SK-N-SH treated with all-trans-retinoic acid at 6 μM for 48 hours (cell line): Measurements from ENCODE around the gene CCDC177.

Source experiments
- ATAC-seq: fragments of 200-7000 bp; cut with Tn5 transposase; 3 replicates; pipeline ENCODE4 v1.9.1; 2020; ENCODE audit warnings: mild to moderate bottlenecking, moderate library complexity
- ARNTL ChIP-seq: fragments of 450-650 bp; formaldehyde crosslinking; IDR thresholded peaks from 2 replicates; pipeline ENCODE4 v1.5.0; 2020; ENCODE audit warnings: low read depth, mild to moderate bottlenecking, moderate library complexity, borderline replicate concordance
- CSDC2 ChIP-seq: fragments of 250-450 bp; sonication (Bioruptor Pico); IDR thresholded peaks from 2 replicates; pipeline ENCODE4 v1.5.0; 2020; ENCODE audit warnings: mild to moderate bottlenecking, moderate library complexity
- ESRRG ChIP-seq: fragments of 250-450 bp; sonication (Bioruptor Pico); IDR thresholded peaks from 2 replicates; pipeline ENCODE4 v1.6.1; 2021; ENCODE audit warnings: mild to moderate bottlenecking
- GLIS3 ChIP-seq: fragments of 250-450 bp; sonication (Bioruptor Pico); IDR thresholded peaks from 2 replicates; pipeline ENCODE4 v1.5.0; 2020; ENCODE audit warnings: mild to moderate bottlenecking, moderate library complexity
- ISL1 ChIP-seq: fragments of 250-450 bp; sonication (Bioruptor Pico); IDR thresholded peaks from 2 replicates; pipeline ENCODE4 v2.1.2; 2022; ENCODE audit warnings: mild to moderate bottlenecking, moderate library complexity
- OSR1 ChIP-seq: fragments of 250-450 bp; sonication (Bioruptor Pico); IDR thresholded peaks from 2 replicates; pipeline ENCODE4 v1.8.0; 2022; ENCODE audit warnings: moderate library complexity, mild to moderate bottlenecking, inconsistent platforms
- PPARA ChIP-seq: fragments of 250-450 bp; sonication (Bioruptor Pico); IDR thresholded peaks from 2 replicates; pipeline ENCODE4 v1.5.0; 2020; ENCODE audit warnings: mild to moderate bottlenecking, borderline replicate concordance
- RARB ChIP-seq: fragments of 250-450 bp; sonication (Bioruptor Pico); IDR thresholded peaks from 2 replicates; pipeline ENCODE4 v1.8.0; 2021; ENCODE audit warnings: mild to moderate bottlenecking, moderate library complexity
- SNAI2 ChIP-seq: fragments of 250-450 bp; sonication (Bioruptor Pico); IDR thresholded peaks from 2 replicates; pipeline ENCODE4 v1.5.0; 2020; ENCODE audit warnings: mild to moderate bottlenecking, moderate library complexity
- TCF4 ChIP-seq: fragments of 250-450 bp; sonication (Bioruptor Pico); IDR thresholded peaks from 2 replicates; pipeline ENCODE4 v1.8.0; 2021; ENCODE audit warnings: mild to moderate bottlenecking, moderate library complexity, borderline replicate concordance
- TOX ChIP-seq: fragments of 250-450 bp; sonication (Bioruptor Pico); IDR thresholded peaks from 2 replicates; pipeline ENCODE4 v1.8.0; 2021; ENCODE audit warnings: mild to moderate bottlenecking, moderate library complexity, borderline replicate concordance
- ZC3H10 ChIP-seq: fragments of 250-450 bp; sonication (Bioruptor Pico); IDR thresholded peaks from 2 replicates; pipeline ENCODE4 v1.5.1; 2021; ENCODE audit warnings: mild to moderate bottlenecking, moderate library complexity
- ZFP3 ChIP-seq: fragments of 250-450 bp; sonication (Bioruptor Pico); IDR thresholded peaks from 2 replicates; pipeline ENCODE4 v1.5.0; 2020; ENCODE audit warnings: mild to moderate bottlenecking, moderate library complexity
- ZFP30 ChIP-seq: fragments of 450-650 bp; formaldehyde crosslinking; IDR thresholded peaks from 2 replicates; pipeline ENCODE4 v1.5.0; 2022; ENCODE audit warnings: mild to moderate bottlenecking, moderate library complexity
- ZNF565 ChIP-seq: fragments of 450-650 bp; formaldehyde crosslinking; conservative IDR thresholded peaks from 2 replicates; pipeline ENCODE4 v1.5.0; 2020; ENCODE audit warnings: low read depth, mild to moderate bottlenecking, moderate library complexity
- ZNF70 ChIP-seq: fragments of 450-650 bp; formaldehyde crosslinking; IDR thresholded peaks from 2 replicates; pipeline ENCODE4 v1.5.0; 2020; ENCODE audit warnings: mild to moderate bottlenecking, moderate library complexity
- ZNF8 ChIP-seq: fragments of 450-650 bp; formaldehyde crosslinking; IDR thresholded peaks from 2 replicates; pipeline ENCODE4 v1.5.0; 2020; ENCODE audit warnings: mild to moderate bottlenecking, moderate library complexity
- TF ChIP-seq, protein P1 (sequence below): fragments of 250-450 bp; sonication (Bioruptor Pico); IDR thresholded peaks from 2 replicates; pipeline ENCODE4 v1.5.1; 2020; ENCODE audit warnings: low read depth, mild to moderate bottlenecking, moderate library complexity
- TF ChIP-seq, protein P2 (sequence below): fragments of 250-450 bp; sonication (Bioruptor Pico); IDR thresholded peaks from 2 replicates; pipeline ENCODE4 v1.5.1; 2021; ENCODE audit warnings: mild to moderate bottlenecking, moderate library complexity
- TF ChIP-seq, protein P3 (sequence below): fragments of 250-450 bp; sonication (Bioruptor Pico); IDR thresholded peaks from 2 replicates; pipeline ENCODE4 v1.5.0; 2020; ENCODE audit warnings: mild to moderate bottlenecking, moderate library complexity
- TF ChIP-seq, protein P4 (sequence below): fragments of 250-450 bp; sonication (Bioruptor Pico); IDR thresholded peaks from 2 replicates; pipeline ENCODE4 v1.8.0; 2021; ENCODE audit warnings: low read depth, mild to moderate bottlenecking, moderate library complexity, borderline replicate concordance
- TF ChIP-seq, protein P5 (sequence below): fragments of 250-450 bp; sonication (Bioruptor Pico); IDR thresholded peaks from 2 replicates; pipeline ENCODE4 v1.8.0; 2020; ENCODE audit warnings: mild to moderate bottlenecking, moderate library complexity, borderline replicate concordance

The CCDC177 gene

DNA sequence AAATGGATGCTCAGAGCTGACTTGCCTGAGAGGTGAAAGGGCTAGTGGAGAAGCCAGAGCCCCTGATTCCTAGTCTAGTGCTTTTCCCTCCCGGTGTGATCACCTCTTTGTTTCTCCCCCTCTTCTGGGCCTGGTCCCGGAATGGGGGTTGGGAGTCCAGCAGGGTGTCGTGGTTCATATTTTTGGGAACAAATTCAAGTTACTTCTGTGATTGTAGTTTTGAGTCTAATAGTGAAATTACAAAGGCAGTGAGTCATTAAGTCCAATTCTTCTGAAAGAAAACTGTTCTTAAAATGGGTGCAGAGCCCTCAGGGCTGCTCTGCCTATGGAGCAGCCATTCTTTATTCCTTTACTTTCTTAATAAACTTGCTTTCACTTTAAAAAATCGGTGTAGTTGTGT lies 44.3 kb upstream of the CCDC177 start:
- ATAC-seq: no peak
- TF ChIP-seq ZFP3 (CRISPR knock-in tag) (no peak), ARNTL (CRISPR knock-in tag) (no peak), ZNF8 (CRISPR knock-in tag) (no peak), ESRRG (CRISPR knock-in tag) (no peak), RARB (CRISPR knock-in tag) (no peak), TCF4 (CRISPR knock-in tag) (no peak), ZFP30 (no peak), GLIS3 (no peak), PPARA (CRISPR knock-in tag) (no peak), SNAI2 (no peak), ZNF565 (CRISPR knock-in tag) (no peak), ISL1 (CRISPR knock-in tag) (no peak), ZNF70 (no peak)
- TF ChIP-seq, protein P1, sequence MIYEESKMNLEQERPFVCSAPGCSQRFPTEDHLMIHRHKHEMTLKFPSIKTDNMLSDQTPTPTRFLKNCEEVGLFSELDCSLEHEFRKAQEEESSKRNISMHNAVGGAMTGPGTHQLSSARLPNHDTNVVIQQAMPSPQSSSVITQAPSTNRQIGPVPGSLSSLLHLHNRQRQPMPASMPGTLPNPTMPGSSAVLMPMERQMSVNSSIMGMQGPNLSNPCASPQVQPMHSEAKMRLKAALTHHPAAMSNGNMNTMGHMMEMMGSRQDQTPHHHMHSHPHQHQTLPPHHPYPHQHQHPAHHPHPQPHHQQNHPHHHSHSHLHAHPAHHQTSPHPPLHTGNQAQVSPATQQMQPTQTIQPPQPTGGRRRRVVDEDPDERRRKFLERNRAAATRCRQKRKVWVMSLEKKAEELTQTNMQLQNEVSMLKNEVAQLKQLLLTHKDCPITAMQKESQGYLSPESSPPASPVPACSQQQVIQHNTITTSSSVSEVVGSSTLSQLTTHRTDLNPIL (CRISPR knock-in tag): no peak
- TF ChIP-seq, protein P2, sequence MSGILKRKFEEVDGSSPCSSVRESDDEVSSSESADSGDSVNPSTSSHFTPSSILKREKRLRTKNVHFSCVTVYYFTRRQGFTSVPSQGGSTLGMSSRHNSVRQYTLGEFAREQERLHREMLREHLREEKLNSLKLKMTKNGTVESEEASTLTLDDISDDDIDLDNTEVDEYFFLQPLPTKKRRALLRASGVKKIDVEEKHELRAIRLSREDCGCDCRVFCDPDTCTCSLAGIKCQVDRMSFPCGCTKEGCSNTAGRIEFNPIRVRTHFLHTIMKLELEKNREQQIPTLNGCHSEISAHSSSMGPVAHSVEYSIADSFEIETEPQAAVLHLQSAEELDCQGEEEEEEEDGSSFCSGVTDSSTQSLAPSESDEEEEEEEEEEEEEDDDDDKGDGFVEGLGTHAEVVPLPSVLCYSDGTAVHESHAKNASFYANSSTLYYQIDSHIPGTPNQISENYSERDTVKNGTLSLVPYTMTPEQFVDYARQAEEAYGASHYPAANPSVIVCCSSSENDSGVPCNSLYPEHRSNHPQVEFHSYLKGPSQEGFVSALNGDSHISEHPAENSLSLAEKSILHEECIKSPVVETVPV (CRISPR knock-in tag): no peak
- TF ChIP-seq, protein P3, sequence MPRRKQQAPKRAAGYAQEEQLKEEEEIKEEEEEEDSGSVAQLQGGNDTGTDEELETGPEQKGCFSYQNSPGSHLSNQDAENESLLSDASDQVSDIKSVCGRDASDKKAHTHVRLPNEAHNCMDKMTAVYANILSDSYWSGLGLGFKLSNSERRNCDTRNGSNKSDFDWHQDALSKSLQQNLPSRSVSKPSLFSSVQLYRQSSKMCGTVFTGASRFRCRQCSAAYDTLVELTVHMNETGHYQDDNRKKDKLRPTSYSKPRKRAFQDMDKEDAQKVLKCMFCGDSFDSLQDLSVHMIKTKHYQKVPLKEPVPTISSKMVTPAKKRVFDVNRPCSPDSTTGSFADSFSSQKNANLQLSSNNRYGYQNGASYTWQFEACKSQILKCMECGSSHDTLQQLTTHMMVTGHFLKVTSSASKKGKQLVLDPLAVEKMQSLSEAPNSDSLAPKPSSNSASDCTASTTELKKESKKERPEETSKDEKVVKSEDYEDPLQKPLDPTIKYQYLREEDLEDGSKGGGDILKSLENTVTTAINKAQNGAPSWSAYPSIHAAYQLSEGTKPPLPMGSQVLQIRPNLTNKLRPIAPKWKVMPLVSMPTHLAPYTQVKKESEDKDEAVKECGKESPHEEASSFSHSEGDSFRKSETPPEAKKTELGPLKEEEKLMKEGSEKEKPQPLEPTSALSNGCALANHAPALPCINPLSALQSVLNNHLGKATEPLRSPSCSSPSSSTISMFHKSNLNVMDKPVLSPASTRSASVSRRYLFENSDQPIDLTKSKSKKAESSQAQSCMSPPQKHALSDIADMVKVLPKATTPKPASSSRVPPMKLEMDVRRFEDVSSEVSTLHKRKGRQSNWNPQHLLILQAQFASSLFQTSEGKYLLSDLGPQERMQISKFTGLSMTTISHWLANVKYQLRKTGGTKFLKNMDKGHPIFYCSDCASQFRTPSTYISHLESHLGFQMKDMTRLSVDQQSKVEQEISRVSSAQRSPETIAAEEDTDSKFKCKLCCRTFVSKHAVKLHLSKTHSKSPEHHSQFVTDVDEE: no peak

DNA sequence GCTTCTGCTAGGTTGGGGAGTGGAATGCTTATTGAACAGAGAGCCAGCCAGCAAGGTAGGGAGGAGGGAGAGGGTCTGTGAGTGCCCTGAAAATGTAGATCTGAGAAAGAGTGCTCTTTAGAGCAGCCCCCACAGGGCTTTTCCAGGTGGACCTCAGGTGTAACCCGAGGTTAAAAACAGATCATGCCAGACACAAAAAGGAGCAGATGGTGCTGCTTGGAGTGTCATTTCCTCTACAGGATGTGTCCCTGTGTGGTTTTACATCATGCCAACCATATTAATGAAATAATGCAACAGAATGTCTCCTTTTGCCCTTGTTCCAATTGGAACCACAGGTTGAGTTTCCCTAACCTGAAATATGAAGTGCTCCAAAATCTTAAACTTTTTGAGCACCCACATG lies 43.1 kb upstream of the CCDC177 start:
- no peak for TF ChIP-seq TOX (CRISPR knock-in tag)
- TF ChIP-seq, all 23 proteins: peak for 0
- ATAC-seq: no peak

DNA sequence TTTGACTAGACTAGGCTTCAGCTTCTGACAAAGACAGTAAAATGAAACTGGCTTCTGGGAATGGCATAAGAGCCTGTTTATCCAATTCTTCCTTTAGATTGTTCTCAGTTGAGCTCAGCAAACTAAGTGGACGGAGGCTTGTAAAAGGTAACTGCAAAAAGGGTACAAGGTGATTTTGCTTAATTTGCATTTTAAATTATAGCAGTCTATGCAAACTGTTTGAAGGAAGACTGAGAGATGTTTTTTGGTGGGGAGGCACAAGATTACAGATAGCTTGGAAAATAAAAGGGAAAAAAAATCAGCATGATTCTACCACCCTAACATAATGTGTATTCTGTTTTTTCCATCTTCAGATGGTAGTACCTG lies 41.7 kb upstream of the CCDC177 start:
- TF ChIP-seq, protein P4, sequence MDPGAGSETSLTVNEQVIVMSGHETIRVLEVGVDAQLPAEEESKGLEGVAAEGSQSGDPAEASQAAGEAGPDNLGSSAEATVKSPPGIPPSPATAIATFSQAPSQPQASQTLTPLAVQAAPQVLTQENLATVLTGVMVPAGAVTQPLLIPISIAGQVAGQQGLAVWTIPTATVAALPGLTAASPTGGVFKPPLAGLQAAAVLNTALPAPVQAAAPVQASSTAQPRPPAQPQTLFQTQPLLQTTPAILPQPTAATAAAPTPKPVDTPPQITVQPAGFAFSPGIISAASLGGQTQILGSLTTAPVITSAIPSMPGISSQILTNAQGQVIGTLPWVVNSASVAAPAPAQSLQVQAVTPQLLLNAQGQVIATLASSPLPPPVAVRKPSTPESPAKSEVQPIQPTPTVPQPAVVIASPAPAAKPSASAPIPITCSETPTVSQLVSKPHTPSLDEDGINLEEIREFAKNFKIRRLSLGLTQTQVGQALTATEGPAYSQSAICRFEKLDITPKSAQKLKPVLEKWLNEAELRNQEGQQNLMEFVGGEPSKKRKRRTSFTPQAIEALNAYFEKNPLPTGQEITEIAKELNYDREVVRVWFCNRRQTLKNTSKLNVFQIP: no peak
- no peak for TF ChIP-seq PPARA (CRISPR knock-in tag)
- TF ChIP-seq TOX (CRISPR knock-in tag): no peak
- TF ChIP-seq TCF4 (CRISPR knock-in tag): no peak
- TF ChIP-seq GLIS3: no peak
- no peak for TF ChIP-seq ZNF565 (CRISPR knock-in tag)
- no peak for TF ChIP-seq CSDC2 (CRISPR knock-in tag)
- no peak for TF ChIP-seq ZC3H10 (CRISPR knock-in tag)
- ATAC-seq: no peak

DNA sequence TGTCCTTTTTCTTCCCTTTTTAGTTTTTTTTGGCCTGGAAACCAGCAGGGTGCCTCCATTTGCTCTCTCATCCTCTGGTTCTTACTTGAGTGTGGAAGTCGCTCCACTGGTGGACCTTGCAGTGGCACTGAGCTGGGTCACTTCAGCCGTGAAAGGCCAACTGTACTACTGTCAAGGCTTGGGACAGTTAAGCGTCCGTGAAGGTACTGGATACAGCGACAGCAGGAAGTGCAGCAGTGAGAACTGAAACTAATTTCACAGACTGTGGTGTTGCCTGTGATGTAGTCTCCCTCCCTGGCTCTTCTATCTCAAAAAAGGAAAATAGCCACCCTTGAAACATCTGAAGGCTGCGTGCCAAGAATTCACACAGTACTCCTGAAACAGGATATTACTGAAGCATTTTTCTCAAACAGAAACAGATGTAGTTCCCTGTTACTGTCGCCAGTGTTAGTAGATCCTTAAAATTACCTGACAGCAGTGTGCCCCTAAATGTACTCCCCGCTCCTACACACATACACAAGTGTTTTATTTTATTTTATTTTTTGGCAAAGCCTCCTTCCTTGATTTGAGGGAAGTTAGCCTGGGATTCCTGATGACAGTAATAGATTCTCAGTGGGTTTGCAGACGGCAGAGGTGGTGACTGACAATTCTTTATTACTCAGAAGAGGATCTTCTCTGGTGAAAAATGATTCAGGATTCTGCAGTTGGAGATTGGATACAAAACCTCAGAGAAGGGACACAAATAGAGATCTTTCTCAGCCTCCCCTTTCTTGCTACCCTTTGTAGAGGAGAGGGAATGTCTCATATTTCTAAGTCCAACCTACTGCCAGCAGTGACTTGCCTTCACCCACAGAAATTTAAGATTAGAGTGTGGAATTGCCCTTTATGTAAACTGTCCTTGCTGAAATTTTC lies 41.1 kb upstream of the CCDC177 start:
- TF ChIP-seq ISL1 (CRISPR knock-in tag) (no peak), ZFP30 (no peak)
- TF ChIP-seq, all 23 proteins: peak for 0
- ATAC-seq: peak; percentile 65

DNA sequence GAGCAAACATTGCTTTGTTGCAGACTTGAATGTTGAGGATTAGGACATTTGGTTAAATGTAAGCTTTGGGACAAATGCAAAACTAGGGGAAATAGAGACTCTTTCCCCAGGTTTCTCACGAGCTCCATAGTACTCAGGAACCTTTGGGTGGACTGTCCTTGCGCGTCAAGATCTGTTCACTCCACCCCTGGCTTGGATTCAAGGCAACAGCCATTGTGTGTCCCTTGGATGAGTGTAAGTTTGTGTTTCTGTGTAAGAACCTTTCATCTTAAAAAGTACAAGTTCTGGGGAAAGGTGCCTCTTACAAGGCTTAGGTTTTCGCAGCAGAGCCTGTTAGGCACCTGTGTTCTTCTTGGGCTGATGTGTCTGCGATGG lies 40.4 kb upstream of the CCDC177 start:
- ATAC-seq: no peak
- TF ChIP-seq, protein P5, sequence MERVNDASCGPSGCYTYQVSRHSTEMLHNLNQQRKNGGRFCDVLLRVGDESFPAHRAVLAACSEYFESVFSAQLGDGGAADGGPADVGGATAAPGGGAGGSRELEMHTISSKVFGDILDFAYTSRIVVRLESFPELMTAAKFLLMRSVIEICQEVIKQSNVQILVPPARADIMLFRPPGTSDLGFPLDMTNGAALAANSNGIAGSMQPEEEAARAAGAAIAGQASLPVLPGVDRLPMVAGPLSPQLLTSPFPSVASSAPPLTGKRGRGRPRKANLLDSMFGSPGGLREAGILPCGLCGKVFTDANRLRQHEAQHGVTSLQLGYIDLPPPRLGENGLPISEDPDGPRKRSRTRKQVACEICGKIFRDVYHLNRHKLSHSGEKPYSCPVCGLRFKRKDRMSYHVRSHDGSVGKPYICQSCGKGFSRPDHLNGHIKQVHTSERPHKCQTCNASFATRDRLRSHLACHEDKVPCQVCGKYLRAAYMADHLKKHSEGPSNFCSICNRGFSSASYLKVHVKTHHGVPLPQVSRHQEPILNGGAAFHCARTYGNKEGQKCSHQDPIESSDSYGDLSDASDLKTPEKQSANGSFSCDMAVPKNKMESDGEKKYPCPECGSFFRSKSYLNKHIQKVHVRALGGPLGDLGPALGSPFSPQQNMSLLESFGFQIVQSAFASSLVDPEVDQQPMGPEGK: no peak
- no peak for TF ChIP-seq SNAI2
- no peak for TF ChIP-seq OSR1
- no peak for TF ChIP-seq ZFP30
- TF ChIP-seq, protein P4: no peak
- no peak for TF ChIP-seq ZFP3 (CRISPR knock-in tag)
- no peak for TF ChIP-seq TOX (CRISPR knock-in tag)
- TF ChIP-seq, protein P2 (CRISPR knock-in tag): no peak
